Activated CD4-positive, alpha-beta T cell treated with anti-CD3 and anti-CD28 coated beads, Interleukin-2, amount 50 U/mL, for 1 hour (primary cell): ENCODE results near the gene EREG.
"Not testable (repeated sequence)": the region's sequence is repeated elsewhere in the genome, so short reads cannot be mapped to it uniquely, and the experiment has no call there.

Source experiments
- DNase-seq: peaks from one replicate; pipeline ENCODE4 v3.0.0-alpha.2; 2020

EREG gene, protein sequence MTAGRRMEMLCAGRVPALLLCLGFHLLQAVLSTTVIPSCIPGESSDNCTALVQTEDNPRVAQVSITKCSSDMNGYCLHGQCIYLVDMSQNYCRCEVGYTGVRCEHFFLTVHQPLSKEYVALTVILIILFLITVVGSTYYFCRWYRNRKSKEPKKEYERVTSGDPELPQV

DNA sequence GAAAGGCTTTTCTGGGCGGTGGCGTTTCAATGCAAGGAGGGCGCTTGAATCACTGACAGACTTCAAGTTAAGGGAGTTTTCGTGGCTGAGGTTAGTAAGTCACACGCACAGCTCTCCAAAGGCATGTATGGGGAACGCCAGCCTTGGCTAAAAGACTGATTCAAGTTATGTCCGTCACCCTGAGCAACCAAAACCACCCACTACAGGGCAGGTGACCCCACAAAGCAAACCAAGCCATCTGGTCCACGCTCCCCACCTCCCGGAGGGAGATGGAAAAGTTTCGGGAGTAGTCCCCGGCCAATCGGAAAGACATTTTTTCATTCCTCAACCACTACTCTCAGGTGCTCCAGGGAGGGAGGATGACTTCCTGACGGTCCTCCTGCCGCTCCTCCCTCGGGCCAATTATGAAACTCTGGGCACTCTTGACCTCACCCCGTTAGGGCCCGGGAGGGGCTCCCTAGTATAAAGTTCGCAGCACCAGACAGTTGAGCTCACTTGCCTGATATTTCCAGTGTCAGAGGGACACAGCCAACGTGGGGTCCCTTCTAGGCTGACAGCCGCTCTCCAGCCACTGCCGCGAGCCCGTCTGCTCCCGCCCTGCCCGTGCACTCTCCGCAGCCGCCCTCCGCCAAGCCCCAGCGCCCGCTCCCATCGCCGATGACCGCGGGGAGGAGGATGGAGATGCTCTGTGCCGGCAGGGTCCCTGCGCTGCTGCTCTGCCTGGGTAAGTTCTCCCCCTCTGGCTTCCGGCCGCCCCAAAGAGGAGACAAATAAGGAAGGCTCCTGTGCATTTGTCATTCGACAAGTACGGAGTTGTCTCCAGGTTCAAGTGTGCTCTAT lies at the start of gene EREG:
TSS of gene EREG (plus strand) at position 494 of the 840 bp plus-strand sequence. CDS start at position 658, 164 bp downstream.
- peak; percentile 1 for DNase-seq

DNA sequence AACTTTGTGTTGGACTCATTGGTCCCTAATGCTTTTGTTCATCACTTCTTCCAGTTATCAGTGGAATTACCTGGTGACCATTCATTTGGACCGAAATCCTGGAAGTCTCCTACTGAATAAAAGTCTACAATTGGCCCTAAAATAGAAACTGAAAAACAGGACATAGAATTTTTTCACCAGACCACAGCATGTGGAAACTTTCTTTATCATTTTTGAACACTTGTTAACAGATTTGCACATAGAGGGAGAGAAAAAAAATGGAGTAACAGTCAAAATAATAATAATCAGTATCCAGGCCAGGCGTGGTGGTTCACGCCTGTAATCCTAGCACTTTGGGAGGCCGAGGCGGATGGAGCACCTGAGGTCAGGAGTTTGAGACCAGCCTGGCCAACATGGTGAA lies 49.6 kb upstream of the EREG start:
- DNase-seq = no peak

DNA sequence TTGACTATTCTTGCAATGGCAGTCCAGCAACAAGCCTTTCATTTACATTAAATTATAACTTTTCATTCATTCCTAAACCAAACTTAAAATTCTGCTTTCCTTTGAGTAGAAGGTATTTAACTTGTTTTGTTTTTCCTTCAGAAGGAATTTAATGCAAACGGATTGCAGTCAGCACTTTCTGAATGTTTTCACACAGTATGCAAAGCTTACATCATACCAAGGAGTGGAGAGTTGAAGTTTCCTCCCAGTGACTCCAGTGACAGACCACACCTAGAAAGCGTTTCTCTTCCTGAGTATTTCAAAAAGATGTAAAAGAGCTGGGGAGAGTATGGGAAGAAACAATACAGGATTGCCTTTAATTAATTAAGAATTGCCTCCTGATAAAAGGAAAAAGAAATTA lies 48.5 kb upstream of the EREG start:
- DNase-seq = no peak

DNA sequence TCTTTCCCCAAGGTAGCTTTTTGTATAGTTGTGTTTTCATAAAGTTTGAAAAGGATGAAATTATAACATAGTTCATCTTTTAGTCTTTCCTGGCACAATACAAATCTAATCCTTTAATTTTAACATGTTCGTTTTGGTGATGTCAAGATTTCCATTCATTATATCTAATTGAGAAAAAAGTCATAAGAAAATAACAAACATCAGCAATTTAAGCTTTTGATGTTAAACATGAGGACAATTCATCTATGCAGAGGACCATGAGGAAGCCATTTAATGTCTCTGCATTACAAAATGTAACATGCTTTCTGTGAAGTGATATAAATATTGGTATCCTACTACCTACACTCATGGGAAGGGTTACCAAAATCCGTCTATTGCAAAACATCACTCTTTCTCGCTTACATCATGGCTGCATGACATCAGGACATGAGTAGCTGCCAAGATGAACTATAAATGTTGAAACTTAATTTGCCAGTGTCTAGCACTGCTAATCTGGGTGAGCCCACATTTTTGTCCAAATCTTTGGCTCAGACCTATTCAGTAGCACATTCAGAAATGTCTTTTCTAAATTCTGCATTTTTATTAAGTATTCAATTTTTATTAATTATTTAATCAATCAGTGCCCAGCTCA lies 47.2 kb upstream of the EREG start:
- DNase-seq = no peak

DNA sequence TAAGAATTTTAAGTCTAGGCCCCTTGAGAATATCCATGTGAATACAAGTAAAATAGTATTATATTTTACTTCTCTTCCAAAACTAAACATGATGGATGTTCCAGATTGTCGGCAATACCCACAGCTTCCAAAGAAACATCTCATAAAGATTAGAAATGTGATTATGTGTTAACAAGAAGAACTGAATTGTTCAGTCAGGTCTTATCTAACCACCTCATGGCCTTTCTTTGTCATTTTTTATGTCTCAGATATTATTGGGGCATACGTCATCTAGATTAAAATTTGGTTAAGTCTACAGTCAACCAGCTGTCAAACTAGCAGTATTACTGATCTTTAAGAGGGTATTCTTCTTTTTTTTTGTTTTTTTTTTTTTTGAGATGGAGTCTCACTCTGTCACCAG lies 46.7 kb upstream of the EREG start:
- DNase-seq = no peak

DNA sequence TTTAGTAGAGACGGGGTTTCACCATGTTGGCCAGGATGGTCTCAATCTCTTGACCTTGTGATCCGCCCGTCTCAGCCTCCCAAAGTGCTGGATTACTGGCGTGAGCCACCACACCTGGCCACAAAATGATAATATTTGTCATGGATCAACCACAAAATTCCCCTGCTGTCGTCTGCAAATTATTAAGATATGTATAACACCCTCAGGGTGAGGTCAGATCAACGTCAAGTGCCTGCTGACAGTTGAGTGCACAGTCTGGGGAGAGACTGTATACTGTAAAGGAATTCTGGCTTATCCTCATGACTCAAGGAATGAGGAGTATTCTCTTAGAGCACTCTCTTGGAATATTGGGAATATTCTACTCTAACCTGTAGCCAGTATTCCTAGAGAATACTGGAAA lies 45.5 kb upstream of the EREG start:
- no peak for DNase-seq

DNA sequence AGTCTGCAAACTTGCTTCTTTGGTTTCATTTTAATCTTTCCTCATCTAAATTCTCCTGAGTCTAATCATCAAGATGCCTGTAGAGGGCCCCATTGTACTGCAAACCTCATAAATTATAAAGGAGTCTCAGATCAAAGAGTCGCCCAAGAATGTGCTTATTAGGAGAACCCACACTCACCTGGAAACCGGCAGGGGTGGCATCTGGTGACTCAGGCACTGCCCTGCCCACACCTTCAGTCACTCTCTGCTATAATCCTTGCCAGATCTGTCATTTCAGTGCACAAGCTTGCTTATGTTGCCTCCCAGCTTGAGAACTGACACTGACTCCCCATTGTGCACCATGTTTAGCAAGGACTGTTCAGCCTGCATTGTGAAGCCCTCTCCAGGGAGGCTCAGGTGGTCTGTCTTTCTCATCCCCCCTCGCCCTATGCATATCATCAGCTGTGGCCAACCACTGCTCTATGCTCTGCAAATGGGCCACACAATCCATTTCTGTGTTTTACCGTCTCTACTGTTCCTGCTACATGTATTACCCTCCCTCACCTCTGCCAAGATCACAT lies 44.3 kb upstream of the EREG start:
- no peak for DNase-seq

DNA sequence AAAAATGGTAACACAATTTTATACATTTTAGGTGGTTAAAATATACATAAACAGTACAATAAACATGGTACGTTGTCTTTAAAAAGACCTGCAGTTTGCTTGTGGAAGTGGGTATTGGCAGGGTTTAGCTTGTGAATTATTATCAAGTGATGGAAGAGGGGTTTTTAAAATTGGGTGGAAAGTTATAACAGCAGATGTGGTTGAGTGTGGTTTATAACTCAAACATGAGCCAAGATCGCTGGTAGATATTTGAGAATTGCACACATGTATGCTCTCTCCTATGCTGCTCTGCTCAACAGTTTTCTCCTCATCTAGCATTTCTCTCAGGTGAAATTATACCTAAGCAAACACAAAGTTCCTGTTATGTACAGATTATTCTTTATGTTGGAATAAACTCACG lies 42.6 kb upstream of the EREG start:
- DNase-seq = no peak

DNA sequence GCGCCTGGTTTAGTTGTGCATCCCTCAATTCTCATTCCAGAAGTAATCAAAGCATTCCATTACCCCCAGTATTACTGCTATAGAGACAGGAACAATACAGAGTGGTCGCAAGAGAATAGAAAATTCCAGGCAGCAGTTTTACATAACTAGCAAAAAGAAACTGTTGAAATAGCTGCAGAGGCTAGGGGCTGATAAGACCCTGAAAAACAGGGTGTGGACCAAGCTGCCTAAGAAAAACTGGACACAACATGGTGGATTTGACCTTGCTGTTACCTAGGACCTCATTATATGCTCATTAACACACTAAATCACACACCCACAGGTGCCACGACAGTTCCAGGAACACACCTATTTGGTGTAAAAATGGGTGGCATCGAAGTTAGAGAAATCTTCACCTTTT lies 41.3 kb upstream of the EREG start:
- DNase-seq = no peak

DNA sequence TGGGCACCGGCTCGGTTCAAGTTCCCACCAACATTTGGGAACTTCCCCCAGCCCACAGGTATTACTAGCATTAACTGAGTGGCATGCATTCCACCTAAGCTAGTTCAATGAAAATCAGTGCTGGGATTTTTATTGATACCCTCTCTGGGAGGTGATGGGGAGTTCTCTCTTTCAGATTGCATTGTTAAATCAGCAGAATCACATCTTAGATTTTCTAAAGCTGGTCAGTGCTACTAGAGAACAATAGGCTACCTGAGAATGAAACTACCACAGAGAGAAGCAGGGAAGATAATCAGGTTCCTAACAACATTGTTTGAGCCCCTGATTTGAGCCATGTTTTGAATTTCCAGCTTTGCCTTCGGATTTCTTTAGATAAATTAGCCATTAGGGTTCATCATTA lies 40.7 kb upstream of the EREG start:
- no peak for DNase-seq

DNA sequence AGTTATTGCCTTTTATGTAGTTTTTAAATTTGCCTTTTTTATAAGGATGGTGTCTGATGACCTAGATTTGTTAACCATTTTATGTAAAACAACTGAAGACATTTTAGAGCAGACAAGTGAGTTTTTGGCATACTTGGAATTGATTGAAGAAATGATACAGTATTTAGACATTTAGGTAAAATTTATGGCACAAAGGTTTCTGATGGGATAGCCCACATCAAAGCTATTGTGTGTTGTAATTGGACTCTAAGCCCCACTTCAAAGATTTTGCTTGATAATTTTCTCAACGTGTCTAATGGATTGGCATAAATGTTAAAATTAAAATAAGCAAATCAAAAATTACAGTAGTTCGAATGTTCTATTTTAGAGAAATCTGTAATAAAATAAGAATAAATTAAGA lies 39.1 kb upstream of the EREG start:
- no peak for DNase-seq

DNA sequence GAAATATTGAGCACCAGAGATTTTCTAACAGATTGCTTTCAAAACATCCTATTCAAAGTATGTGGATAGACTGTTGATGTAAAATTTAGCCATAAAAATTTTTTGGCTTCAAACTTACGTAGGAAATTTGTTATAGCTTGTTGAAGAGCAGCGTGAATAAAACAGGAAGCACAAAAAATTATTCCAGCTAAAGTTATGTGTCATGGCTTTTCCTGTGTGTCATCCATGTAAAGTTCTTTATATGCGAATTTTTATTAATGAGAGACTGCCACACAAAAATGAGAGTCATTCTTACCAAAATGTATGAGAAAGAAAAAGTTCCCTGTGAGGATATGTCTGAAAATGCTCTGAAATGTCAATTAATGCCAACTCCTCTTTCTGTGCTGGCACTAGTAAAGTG lies 37.2 kb upstream of the EREG start:
- no peak for DNase-seq

DNA sequence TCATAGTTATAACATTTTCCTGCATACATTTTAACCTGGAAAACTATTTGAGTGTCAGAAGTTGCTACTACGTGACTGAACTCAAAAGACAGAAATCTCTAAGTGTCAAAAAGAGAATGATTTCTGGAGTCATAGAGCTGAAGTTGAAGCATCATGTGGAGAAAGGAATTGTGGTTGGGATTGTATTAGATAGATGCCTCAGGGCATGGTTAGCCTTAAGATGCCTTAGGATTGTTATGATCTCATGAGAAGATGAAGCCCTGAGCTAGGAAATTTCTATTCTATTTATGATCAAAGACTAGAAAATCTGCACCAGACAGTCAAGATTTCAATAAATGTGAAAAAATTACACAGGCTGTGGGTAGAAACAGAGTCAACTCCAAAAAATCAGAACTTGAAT lies 36.4 kb upstream of the EREG start:
- DNase-seq = no peak

DNA sequence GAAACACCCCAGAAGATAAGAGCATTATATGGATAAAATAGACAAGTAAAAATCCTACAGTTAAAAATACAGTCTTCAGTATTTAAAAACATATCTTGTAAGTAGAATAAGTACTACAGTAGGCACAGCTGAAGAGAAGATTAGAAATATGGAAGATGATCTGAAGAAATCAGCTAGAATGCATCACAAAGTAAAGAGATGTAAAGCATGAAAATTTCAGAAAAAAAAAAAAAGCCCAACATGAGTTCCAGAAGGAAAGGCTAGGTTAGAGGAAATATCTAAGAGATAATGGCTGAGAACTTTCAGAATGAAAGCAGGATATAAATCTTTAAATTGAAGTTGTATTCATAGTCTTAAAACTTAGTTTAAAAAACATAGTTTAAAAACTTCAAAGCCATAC lies 35.6 kb upstream of the EREG start:
- no peak for DNase-seq

DNA sequence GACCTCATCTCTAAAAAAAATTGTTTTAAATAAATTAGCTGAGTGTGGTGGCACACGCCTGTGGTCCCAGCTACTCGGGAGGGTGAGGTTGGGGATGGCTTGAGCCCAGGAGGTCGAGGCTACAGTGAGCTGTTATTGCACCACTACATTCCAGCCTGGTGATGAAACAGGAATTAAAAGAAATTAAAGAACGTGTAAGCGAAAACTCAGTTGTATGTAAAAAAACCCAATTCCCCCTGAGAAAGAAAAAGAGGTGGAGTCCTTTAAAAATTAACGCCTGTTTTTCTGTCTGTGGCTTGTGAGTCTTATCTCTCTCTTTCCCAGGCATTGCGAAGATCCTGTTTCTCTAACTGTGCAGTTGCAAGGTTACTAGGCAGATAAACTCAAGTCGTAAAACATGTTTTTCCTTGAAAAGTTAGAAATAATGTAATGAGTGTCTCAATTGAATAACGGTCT lies 34.6 kb upstream of the EREG start:
- DNase-seq = no peak

DNA sequence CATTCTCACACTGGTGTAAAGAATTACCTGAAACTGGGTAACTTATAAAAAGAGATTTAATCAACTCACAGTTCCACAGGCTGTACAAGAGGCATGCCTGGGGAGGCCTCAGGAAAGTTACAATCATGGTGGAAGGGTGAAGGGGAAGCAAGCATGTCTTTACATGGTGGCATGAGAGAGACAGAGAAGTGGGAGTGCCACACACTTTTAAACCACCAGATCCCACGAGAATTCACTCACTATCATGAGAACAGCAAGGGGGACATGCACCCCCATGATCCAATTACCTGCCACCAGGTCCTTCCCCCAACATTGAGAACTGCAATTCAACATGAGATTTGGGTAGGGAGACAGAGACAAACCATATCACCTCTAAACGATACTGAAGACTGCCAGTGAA lies 33.7 kb upstream of the EREG start:
- no peak for DNase-seq

DNA sequence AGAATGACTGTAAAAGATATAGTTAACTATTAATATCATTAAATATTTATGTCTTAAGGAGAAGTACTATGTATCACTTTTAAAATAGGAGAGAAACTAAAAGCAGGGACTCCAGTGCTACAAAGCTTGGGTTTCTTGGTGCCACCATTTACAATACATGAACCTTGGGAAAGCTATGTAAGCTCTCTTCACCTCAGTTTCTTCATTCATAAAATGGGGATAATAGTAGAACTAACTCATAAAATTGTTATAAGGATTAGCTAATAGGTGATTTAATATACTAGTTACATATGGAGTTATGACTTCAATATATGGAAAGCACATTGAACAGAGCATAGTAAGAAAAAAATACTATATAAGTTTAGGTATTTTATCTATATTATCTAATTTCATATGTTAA lies 33.0 kb upstream of the EREG start:
- DNase-seq = no peak

DNA sequence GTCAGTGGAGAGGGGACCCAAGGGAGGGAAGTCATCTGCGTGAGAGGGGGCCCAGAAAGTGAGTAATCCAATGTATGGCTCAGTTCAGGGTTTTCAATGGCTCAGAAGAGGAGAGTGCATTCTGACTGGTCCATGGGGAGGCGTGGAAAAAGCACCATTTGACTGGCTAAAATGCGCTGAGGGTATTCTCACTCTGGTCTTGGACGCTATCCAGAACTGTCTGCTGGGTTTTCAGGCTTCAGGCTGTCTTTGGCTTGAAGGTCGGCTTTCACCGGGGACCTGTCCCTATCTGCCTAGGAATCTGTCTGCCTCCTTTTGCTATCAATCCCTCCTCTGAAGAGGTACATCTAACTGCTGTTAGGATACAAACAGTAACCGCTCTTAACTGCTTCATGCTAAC lies 30.3 kb upstream of the EREG start:
- DNase-seq = no peak

DNA sequence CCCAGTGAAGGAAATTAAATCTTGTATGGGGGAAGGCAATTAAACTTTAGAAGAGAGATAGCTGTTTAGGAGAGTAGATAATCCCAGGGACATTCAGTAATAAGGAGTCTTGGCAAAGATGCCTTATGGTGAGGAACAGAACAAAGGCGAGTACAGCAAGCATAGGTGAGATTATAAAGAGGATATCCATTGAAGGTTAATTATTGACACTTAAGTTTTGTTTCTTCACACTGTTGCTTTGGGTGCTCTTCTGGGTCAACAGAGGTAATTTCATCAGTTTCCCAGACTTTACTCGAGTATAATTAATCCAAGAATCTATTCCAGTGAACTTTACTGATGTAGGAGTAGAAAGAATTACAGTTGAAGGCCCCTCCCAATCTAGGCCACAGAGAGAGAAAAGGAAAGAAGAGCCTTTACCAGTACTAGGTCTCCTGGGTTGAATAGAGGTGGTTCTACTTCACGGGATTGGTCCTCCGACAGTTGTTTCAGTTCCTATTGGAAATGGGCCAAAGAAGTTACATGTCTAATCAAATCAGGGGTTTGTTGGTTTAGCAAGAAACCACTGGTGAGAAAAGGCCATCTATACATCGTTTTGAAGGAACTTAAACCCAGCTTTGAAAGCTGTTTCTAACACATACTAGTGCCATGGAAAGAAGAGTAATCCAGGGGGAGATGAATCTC lies 29.5 kb upstream of the EREG start:
- DNase-seq = no peak

DNA sequence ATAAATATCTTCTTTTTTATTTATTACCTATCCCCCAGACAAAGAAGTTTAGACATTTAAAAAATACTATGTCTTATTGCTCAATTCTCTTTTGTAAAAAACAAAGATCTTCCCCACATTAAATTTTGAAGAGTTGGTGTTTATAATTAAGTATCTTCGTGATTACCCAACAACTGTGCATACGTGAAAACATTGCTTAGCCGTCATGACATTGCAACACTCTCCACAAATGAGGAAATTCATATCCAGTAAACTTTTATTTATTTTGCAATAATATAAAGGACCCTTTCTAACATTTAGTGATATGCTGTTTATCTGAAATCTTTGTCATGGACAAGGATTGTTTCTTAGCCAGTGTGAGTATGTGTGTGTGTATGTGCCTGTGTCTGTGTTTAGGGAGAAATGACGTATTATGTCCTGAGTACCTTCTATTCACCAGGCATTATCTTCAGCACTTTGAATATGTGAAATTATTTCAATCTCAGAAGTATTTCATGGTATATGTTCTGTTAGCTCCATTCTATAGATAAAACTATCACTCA lies 26.1 kb upstream of the EREG start:
- DNase-seq = no peak

DNA sequence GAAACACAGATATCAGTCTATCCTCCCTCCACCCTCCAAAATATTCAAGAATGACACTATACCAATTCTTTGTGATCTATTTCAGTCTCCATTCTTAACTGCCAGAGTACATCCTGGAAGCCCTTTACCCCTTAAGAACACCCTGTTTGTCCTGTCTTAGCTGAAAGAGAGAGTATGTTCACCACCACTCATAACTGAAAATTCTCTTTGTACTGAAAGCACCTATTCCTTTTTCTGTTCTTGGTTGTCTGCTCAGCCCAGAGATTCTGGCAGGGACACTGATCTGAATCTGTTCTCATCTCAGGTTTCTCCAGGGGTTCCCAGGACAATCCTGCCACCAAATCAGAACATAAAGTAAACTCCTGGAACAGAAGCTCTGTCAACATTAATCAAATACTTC lies 25.4 kb upstream of the EREG start:
- DNase-seq = no peak

DNA sequence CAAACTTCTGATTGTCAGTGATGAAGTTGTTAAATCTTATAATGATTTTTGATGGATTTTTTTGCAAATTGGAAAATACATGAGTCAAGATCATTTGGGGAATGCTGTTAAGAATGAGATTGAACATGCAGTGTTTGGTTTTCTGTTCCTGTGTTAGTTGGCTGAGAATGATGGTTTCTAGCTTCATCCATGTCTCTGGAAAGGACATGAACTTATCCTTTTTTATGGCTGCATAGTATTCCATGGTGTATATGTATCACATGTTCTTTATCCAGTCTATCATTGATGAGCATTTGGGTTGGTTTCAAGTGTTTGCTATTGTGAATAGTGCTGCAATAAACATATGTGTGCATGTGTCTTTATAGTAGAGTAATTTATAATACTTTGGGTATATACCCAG lies 24.5 kb upstream of the EREG start:
- not testable (repeated sequence) for DNase-seq

DNA sequence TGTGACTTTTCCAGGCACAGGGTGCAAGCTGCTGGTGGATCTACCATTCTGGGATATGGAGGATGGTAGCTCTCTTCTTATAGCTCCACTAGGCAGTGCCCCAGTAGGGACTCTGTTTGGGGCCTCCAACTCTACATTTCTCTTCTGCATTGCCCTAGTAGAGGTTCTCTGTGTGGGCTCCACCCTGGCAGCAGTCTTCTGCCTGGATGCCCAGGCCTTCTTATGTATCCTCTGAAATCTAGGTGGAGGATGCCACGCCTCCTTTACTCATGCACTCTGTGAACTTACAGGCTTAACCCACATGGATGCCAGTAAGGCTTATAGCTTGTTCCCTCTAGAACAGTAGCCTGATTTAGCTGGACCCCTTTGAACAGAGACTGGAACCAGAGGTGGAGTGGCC lies 20.9 kb upstream of the EREG start:
- no peak for DNase-seq
